GM19328 (cell line): ENCODE results near the gene DBNDD2.

Experiments
- ATAC-seq: cut with Tn5 transposase; IDR thresholded peaks from one replicate; pipeline ENCODE4 v1.9.1; 2021; ENCODE audit warnings: mild to moderate bottlenecking, moderate library complexity; ENCODE audit not compliant: unreplicated experiment

DBNDD2 gene

DNA sequence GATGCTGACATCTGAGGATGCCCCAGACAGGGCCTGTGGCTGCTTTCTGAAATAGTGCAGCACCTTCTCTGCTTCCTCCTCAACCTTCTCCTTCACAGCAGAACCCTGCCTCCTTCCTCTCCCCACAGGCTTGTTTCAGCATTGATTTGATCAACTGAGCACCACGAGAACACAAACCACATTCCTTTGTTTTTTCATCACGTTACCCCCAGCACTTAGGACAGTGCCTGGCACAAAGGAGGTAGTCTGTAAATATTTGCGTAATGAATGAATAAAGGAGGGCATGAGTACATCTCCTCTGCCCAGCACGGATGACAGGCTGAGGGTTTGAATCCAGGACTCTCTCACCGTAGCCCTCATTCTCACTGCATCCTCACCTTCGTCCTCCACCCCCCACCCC lies 40.2 kb downstream of the DBNDD2 start:
- no peak for ATAC-seq

DNA sequence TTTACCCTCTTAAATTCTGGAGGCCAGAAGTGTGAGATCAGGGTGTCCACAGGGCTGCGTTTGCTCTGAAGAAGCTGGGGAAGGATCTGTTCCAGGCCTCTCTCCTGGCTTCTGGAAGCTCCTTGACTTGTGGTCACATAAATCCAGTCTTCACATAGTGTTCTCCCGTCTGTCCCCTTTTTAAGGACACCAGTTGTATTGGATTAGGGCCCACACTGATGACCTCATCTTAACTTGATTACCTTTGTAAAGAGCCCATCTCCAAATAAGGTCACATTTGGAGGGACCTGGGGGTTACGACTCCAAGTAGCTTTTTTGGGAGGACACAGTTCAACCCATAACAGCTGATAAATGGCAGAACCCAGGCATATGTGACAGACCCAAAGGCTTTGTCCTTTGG lies 41.4 kb downstream of the DBNDD2 start:
- ATAC-seq = no peak

DNA sequence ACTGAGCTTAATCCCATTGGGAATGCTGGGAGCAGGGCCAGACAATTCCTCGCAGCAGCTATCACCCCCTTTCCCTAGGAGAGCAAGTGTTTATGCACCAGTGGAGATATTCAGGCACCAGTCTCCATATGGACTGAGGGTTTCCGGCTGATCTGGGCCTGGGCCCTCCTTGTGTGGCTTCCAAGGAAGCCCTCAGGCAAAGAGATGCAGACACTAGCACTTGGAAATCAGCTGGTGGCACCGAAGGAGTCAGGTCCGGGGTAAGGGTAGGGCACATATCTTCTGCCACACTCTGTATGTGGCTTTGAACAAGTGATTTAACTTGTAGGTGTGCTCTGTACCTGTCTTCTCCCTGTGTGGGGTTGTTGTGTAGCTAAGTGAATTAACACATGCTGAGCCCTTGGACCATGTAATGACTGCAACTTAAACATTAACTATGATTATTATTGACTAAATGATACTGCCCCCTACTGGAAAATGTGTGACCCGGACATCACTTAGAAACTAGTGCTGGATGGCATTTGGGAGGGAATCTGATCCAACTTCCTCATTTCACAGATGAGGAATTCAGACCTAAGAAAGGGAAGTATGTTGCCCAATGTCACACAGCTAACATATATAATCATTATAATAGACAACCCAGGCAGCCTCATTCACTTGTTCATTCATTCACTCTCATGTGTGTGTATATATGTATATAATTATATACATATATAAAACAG lies 42.2 kb downstream of the DBNDD2 start:
- ATAC-seq = no peak

DNA sequence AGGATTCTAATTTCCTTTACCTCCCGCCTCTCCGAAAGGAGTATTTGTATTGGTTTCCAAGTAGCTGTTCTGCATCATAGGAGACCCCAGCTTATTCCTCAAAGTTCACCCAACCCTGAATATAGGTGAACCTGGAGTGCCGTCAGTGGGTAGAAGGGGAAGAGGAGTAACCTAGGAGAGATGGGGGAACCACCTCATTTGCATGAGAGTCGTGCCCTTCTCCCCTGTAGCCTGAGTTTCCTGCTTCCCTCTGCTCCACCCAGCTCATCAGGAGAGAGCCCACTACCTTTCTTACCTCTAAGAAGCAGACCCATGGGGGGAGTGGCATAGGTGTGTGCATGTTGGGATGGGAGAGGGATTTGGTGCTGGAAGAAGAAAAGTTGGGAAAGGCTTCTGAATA lies 44.1 kb downstream of the DBNDD2 start:
- no peak for ATAC-seq

DNA sequence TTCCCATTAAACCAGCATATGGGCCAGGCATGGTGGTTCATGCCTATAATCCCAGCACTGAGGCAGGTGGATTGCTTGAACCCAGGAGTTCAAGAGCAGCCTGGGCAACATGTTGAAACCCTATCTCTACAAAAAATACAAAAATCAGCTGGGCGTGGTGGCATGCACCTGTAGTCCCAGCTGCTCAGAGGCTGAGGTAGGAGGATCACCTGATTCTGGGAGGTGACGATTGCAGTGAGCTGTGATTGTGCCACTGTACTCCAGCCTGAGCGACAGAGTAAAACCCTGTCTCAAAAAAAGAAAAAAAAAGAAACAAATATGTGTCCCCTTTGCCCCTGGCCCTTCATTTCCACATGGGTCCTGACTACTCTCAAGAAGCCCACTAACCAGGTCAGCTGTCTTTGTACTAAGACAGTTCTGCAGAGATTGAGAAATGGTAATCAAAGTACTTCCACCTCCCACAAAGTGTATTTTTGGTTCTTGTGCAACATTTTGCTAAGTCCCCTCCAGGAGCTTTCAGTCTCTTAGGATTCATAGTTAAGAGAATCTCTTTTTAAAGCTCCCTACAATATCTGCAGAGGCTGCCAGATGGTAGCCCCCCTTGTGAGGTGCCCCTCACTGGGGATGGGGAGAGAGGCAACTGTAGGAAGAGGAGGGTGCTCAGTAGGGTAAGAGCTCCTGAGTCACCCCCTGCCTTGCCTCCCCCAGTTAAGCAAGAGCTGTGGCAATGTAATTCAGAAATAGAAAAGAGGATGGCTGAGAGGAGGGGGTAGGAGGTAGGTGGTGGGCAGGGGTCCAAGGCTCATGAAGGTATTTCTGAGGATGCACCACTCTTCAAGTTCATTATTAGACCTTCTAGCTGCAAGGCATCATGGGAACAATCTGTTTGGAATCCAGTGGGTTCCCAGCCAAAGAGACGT lies 44.9 kb downstream of the DBNDD2 start:
- ATAC-seq = no peak

- ATAC-seq = no peak
Measured at GRCh38 chr20:45456632-45457031, 48.5 kb downstream of the DBNDD2 start.

DNA sequence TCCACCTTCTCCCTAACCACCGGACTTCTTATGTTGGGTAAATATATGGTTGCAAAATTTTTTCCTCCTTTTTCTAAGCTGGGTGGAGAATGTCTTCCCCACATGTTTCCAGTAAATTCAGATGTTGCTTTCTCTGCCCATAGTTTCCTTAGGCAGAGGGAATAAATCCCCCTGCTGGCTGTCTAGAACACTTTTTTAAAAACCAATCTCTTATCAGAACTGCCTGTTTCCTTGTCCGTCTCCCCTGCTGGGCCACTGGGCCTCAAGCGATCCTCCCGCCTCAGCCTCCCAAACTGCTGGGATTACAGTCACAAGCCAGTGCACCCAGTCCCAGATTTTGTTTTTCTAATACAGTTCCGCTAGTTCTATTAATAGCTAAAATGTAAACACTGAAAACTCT lies 51.5 kb downstream of the DBNDD2 start:
- no peak for ATAC-seq
